SK-MEL-5 (cell line): ENCODE measurements around the gene ZDHHC18. TPM values are rescaled to one million over a fixed set of nuclear protein-coding genes. Genes with fewer than 3 reads are reported as not detected.

Source experiments
- DNase-seq: peaks from one replicate; pipeline ENCODE4 v3.0.0-alpha.2; 2016; ENCODE audit warnings: low read depth, low spot score
- in situ Hi-C: cut with HindIII; loops from 2 replicates; pipeline ENCODE4 v1.10.0; 2016; ENCODE audit warnings: low sequenced_read_pairs, high pct_unique_total_duplicates, low pct_unique_long_range_greater_than_20kb
- total RNA-seq: library from RNA; depleted of rRNA; stranded (reverse); fragments of >200 nt; shearing (Covaris generic); gene quantifications from 2 replicates; pipeline ENCODE4 v1.2.3, GENCODE V29; 2014

ZDHHC18 gene
- total RNA-seq, 1 experiment from 2014 or later, result 9.5 TPM

DNA sequence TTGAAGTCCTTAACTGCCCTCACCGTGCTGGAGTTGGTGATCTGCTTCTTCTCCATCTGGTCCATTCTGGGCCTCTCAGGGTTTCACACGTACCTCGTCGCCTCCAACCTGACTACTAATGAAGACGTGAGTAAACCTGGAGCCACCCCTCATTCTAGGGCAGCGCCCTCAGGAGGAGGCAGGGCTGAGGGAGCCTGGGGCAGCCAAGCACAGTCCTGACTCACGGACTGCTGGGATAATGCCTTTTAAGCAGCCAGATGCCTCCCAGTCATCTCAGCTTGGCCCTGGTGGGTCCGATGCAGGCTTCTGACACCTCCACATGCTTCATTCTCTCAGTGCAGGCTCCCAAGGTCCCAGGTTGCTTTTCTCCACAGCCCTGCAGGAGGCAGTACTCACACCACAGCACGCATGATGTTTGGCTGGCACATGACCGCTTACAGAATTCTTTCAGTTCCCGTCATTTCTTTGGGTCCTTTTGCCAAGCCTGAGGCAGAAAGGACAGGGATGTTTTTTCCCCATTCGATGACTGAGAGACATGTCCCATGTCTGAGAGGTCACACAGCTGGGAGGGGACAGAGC, 24.7 kb downstream of the ZDHHC18 start:
- no peak for DNase-seq
- in situ Hi-C loops, result no loop called here

DNA sequence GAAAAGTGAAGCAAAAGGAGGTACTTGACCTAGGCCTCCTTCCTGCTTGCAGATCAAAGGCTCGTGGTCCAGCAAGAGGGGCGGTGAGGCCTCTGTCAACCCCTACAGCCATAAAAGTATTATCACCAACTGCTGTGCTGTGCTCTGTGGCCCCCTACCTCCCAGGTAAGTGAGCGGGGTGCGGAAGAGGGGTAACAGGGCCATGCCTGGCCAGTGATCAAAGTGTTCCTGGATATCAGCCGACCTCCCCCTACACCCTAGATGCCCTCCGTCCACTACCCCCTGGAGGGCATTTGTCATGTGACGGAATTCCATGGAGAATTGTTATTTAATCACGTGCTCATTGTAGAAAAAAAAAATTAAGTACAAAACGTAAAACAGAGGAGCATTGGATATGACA, 26.2 kb downstream of the ZDHHC18 start:
- no peak for DNase-seq
- in situ Hi-C loops, result no loop called here

DNA sequence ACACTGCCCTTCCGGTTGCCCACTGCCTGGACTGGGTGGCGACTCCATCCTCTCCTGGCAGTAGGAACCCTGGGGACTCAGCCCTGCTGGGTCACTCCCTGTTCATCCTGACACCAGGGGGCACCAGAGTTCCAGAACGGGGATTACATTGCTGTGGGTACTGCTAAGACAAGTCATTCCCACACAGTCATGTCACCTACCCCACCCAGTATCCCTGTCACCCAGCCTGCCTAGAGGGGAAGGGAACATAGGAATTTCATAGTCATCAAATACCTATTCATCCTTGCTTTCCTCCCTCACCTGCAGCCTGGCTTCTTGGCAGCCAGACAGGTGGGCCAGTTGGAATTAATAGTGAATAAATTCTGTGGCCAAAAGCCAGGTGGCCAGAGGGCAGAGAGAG, 26.7 kb downstream of the ZDHHC18 start:
- in situ Hi-C loops, result no loop called here
- peak; percentile 87 for DNase-seq

DNA sequence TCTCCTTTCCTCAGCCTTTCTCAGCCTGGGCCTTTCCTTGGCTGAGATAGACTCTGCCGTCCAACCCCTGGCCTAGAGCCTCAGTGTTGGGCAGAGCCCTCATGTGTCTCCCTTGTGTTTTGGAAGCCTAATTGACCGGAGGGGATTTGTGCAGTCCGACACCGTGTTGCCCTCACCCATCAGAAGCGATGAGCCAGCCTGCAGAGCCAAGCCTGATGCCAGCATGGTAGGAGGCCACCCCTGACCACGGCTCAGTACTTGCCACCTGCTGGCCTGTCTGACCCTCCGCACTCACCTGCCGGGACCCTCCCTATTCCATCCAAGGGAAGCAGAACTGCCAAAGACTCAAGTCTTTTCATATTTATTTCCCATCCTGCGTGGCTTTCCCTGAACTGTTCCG, 27.1 kb downstream of the ZDHHC18 start:
- in situ Hi-C loops, result no loop called here
- DNase-seq, result no peak

DNA sequence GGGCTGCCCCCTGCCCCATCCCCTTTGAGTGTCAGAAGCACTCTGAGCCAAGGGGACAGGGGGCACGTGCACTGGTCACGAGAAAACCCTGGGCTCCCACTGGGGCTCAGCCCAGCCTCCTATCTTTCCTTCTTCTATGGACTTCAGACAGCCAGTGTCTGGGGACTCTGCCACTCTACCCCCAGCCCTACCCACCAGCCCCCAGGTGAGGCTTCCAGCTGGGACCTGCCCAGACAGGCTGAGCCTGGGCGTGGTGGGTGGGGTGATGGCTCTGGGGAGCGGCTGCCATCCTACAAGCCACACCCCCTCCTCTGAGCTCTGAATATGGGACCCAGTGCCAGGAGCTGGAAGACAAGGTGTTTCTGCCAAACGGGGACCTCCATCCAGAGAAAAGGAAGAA, 28.4 kb downstream of the ZDHHC18 start:
- DNase-seq, result no peak
- in situ Hi-C loops, result no loop called here

DNA sequence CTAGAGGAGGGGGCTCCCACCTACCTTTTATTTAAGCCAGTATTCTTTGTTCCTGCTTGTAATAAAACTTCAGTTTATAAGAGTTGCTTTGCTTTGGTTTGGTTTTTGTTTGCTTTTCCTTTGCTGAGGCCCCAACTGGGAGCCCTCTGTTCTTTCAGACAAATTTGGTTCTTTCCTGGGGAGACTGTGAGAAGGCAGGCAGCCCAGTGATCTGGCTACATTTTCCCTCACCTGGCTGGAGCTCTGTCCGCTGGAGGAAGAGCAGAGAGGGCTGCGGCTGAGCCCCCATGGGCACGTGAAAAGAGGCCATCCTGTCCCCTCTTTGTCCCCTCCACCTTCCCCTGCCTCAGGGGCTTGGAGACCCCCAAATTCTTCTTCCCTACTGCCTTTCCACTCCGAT, 29.1 kb downstream of the ZDHHC18 start:
- in situ Hi-C loops, result no loop called here

DNA sequence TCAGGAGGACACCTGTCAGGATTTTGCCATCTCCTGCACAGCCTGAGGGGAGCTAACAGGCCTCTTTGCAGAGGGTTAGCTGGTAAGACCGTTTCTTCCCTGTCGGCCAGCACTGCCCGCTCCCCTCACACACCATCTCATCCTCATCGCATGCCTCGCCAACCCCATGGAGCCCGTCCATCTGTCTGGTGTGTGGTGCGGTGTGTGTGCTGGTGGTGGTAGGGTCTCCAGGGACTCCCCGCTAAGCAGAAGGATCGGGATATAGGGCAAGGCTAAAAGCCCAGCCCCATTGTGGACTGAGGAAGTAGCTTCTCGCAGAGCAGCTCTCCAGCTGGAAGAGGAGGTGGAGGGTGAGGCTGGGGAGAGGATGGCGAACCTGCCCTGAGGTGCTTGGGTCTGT, 29.7 kb downstream of the ZDHHC18 start:
- in situ Hi-C loops, result no loop called here

More for the DNA sequence above, 29.1 kb downstream of the ZDHHC18 start:
- DNase-seq, result no peak

DNA sequence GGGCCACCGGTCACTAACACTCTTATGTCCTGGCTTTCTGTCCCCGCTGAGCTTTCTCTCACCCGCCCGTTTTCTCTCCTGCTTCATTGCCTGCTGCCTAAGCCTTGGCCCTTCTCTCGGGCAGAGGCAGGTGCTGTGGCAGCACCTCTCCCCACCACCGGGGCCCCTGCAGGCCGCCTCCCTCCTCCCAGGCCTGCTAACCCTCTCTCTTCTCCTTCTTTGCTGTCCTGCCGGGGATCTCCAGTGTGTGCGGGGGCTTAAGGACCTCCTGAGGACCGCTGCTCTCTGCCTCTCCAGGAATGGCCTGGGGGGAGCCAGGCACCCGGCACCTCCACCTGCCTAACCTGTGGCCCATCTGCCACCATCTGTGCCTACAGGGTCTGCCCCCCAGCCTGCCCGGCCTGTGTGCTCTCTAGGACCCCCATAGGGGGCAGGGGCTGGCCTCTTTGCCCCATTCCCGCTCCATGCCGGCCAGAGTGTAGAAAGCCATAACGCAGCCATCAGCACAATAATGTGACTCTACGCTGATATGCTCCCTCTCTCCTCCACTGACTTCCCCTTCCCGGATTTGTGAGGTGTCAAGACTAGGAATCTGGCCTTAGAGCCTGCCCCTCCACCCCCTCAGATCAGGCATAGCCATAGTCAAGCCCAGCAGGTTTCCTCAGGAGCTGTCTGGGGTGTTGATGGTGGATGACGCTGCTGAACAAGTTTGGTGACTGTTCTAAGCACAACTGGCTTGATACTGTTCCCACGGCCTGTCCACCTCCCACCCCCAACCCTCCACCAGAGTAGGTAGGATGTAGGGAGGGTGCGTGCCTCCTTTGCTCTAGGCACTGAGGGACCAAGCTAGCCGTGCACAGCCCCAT, 30.3 kb downstream of the ZDHHC18 start:
- DNase-seq, result no peak
- in situ Hi-C loops, result no loop called here

More for the DNA sequence above, 29.7 kb downstream of the ZDHHC18 start:
- DNase-seq, result no peak

DNA sequence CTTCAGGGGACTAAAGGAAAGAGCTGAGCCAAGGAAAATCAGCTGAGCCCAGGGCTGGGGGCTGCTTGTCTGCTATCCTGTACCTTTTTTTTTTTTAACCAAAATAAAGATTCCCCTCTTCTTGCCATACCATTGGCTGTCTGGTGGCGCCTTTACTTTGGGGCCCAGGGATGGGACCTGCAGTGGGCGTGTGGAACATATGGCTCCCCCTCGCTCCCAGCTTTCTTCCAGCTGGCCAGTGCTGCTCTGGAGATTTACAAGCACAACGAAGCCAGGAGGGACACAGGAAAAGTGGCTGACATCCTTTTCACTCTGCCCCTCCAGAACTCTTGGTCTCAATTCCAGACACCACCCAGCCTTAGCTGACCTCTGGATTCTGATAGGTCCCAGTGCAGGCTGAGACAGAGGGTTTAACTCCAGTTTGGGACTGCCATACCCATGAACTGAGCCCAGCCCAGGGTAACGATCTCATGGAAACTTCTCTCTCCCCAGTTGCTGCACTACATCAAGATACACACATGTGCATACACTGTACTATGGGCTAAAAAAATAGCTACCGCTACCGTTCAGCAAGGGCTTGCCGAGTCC, 31.1 kb downstream of the ZDHHC18 start:
- in situ Hi-C loops, result no loop called here
- no peak for DNase-seq

DNA sequence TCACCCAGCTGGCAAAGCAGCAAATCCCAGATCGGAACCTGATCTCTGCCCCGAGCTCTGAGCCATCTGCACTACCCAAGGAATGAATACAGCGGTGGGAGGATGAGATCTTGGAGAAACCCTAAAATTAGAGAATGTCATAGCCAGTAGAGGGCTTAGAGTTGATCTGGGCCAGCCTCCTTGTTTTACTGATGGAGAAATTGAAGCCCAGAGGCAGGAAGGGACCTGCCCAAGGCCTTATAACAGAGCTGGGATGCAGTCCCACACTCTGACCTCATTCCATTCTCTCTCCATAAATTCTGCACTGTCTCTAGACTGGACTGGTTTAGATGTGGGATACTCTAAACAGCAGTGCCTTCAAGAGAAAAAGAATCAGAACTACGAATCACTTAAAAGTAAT, 31.7 kb downstream of the ZDHHC18 start:
- in situ Hi-C loops, result no loop called here
- DNase-seq, result no peak

DNA sequence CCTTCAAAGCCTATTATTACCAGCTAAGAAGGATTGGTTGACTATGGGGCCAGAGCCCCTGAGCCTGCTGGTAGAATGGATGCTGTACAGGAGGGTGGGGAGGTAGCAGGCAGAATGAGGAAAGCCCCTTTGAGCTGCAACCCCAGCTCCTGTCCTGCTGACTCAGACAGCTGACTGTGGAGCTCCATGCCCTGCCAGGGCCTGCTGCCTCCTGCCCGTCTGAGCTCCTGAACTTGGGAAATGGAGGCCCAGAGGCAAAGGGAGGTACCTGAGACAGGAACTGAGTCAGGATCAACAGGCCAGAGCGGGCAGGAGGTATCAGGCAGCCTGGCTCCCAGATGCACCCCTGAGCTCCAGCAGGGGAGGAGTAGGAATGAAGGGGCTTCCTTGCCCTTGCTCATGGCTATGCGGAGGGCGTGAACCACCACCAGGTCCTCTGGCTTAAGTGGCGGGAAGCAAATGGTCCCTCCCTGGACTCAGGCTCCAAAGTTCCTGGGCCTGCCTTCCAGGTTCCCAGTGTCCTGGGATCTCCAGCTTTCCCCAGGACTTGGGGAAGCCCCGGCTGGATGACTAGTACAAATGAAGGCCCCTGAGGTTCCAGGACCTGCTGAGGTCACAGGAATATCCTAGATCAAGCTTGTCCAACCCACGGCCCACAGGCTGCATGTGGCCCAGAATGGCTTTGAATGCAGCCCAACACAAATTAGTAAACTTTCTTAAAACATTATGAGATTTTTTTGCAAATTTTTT, 32.6 kb downstream of the ZDHHC18 start:
- DNase-seq, result no peak
- in situ Hi-C loops, result no loop called here

DNA sequence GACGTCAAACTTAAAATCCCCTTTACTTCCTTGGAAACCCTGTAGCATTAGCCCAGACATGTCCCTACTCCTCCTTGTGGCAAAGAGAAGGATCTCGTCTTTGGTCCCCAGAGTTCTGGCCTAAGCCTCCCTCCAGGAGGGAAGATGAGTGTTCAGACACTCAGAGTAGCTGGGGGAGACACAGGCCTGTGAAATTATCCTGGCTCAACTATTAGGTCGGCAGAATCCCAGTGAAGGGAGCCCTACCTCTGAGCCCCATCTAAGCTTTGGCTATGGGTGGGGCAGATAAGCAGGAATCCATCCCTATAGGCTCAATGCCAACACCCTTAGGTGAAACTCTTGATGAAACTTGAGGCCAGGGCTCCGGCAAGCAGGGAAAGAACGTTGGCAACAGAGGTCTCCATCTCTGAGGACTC, 34.8 kb downstream of the ZDHHC18 start:
- in situ Hi-C loops, result no loop called here
- peak; percentile 37 for DNase-seq

DNA sequence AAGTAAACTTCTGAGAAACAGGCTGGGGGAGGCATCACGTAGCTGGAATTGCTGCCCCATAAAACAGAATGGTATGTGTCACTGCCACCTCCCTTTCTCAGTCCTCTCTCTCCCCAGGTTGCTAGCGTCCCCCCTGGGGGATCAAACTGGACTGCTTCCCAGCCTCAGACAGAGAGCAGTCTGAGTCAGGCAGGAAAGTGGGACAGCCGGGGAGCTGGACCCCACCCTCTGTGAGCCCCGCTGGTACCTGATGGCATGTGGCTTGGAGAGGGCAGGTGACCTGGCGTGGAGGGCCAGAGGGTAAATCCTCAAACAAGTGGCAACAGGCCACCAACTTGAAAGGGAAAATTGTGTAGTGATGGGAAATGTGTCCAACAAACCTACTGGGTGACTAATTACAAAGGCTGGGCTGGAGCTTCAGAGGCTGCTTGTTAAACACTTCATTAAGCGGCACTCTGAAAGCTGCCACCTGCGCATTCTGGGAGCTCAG, 35.4 kb downstream of the ZDHHC18 start:
- in situ Hi-C loops, result no loop called here
- no peak for DNase-seq

DNA sequence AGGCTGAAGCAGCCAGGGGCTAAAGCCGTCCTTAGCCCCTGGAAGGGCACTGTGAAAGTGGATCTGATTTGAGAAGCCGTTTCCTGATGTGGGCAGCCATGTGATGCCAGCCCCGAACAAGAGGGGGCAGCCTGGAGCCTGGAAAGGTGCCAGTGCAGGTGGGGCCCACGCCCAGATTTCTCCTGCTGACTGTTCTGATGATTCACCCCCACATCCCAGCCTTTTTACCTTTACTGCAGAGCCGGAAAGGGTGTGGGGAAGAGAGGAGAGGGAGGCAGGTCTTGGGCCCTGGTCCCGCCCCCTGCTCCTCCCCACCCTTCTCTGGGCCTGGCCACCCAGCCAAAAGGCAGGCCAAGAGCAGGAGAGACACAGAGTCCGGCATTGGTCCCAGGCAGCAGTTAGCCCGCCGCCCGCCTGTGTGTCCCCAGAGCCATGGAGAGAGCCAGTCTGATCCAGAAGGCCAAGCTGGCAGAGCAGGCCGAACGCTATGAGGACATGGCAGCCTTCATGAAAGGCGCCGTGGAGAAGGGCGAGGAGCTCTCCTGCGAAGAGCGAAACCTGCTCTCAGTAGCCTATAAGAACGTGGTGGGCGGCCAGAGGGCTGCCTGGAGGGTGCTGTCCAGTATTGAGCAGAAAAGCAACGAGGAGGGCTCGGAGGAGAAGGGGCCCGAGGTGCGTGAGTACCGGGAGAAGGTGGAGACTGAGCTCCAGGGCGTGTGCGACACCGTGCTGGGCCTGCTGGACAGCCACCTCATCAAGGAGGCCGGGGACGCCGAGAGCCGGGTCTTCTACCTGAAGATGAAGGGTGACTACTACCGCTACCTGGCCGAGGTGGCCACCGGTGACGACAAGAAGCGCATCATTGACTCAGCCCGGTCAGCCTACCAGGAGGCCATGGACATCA, 36.5 kb downstream of the ZDHHC18 start, which contains the start of gene SFN:
TSS of gene SFN (plus strand) at position 369 of the 904 bp plus-strand sequence. CDS start at position 433, 64 bp downstream.
- in situ Hi-C loops, result no loop called here
- peak; percentile 13 for DNase-seq

DNA sequence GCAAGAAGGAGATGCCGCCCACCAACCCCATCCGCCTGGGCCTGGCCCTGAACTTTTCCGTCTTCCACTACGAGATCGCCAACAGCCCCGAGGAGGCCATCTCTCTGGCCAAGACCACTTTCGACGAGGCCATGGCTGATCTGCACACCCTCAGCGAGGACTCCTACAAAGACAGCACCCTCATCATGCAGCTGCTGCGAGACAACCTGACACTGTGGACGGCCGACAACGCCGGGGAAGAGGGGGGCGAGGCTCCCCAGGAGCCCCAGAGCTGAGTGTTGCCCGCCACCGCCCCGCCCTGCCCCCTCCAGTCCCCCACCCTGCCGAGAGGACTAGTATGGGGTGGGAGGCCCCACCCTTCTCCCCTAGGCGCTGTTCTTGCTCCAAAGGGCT, 37.2 kb downstream of the ZDHHC18 start:
- no peak for DNase-seq
- in situ Hi-C loops, result no loop called here

DNA sequence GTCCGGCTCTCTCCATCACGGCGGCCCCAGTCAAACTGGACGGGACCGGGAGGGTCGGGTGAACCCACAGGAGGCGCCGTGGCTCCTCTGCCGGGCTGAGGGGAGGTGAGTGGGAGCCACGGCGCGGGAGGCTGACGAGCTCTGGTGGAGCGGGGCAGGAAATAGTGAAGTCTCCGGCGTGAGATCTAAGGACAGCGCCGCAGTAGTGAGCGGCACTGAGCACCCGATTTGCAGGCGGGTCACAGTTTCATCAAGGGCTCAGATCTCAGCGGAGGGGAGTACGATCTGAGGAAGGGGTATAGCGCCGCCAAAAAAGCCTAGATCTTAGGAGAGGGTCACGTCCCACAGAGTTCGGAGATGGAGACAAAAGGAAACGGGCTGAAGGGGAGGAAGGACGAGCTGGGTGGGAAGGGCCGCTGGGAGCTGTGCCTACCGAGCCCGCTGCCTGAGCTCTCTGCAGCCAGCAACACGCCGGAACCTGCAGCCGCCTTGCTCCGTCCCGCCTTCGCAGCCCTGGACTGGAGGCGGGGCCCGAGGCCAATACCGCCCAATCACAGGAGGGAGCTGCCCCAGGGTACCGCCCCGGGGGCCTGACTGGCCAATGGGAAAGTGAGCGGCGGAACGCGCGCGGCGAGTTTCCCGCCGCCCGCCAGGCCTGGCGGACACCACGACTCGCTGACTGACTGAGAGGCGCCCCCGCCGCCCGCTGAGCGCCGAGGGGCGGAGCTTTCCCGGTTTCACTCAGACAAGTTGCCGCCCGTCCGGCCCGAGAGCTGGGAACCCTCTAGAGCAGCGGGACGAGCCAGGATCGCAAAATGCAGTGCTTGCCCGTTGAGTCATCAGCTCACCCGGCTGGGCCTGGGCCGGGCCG, 38.4 kb downstream of the ZDHHC18 start:
- in situ Hi-C loops, result no loop called here

More for the DNA sequence above, 38.4 kb downstream of the ZDHHC18 start:
- peak; percentile 94 for DNase-seq
